SU-DHL-6 (cell line): ENCODE results near the gene MAP2K3.

ENCODE experiments used
- EZH2phosphoT487 ChIP-seq: fragments of 200-600 bp; sonication (generic), shearing (Covaris generic); conservative IDR thresholded peaks from 2 replicates; pipeline ENCODE4 v1.6.1; 2018; ENCODE audit warnings: mild to moderate bottlenecking, antibody characterized with exemption, low read length, moderate library complexity, mixed read lengths
- TF ChIP-seq, protein P1 (sequence below): fragments of 200-600 bp; sonication (generic); IDR thresholded peaks from one replicate; pipeline ENCODE4 v1.5.1; 2017; ENCODE audit warnings: antibody characterized with exemption, mild to moderate bottlenecking, low read length, moderate library complexity; ENCODE audit not compliant: insufficient read depth, poor library complexity, severe bottlenecking

GRCh38 chr17:21269394-21269793 lies 15.1 kb upstream of the MAP2K3 start:
- TF ChIP-seq, protein P1, sequence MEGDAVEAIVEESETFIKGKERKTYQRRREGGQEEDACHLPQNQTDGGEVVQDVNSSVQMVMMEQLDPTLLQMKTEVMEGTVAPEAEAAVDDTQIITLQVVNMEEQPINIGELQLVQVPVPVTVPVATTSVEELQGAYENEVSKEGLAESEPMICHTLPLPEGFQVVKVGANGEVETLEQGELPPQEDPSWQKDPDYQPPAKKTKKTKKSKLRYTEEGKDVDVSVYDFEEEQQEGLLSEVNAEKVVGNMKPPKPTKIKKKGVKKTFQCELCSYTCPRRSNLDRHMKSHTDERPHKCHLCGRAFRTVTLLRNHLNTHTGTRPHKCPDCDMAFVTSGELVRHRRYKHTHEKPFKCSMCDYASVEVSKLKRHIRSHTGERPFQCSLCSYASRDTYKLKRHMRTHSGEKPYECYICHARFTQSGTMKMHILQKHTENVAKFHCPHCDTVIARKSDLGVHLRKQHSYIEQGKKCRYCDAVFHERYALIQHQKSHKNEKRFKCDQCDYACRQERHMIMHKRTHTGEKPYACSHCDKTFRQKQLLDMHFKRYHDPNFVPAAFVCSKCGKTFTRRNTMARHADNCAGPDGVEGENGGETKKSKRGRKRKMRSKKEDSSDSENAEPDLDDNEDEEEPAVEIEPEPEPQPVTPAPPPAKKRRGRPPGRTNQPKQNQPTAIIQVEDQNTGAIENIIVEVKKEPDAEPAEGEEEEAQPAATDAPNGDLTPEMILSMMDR = no peak
- TF ChIP-seq EZH2phosphoT487 = no peak
